Stimulated activated CD4-positive, alpha-beta T cell treated with anti-CD3 and anti-CD28 coated beads, Interleukin-15, amount 100 ng/mL, for 48 hours (primary cell): ENCODE measurements around the gene APOBEC3B.
"Not testable (repeated sequence)": the region's sequence is repeated elsewhere in the genome, so short reads cannot be mapped to it uniquely, and the experiment has no call there.

Source experiments
- DNase-seq, 2 donors: peaks; one replicate each; pipeline ENCODE4 v3.0.0-alpha.2; 2020; ENCODE audit warnings: low read depth in 2 of 2

The APOBEC3B gene

GRCh38 chr22:38981992-38982927, at the start of gene APOBEC3B:
APOBEC3B (plus strand) TSS chr22:38982347; CDS start chr22:38982454, 107 bp downstream.
- peak; percentile 36 to 61 for DNase-seq

GRCh38 chr22:38935023-38935422, 47.1 kb upstream of the APOBEC3B start:
- DNase-seq: no peak

DNA sequence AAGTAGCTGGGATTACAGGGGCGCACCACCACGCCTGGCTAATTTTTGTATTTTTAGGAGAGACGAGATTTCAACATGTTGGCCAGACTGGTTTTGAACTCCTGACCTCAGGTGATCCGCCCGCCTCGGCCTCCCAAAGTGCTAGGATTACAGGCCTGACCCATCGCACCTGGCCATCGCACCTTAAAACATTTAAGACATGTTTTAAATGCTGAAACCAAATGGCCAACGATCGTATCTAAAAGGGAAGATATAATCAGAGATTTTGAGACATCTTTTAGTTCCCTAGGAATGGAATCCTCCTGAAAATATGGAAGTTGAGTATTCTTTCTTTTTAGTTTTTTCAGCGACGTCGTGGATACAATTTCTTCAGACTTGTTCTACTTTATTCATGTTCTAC, 46.5 kb upstream of the APOBEC3B start:
- no peak for DNase-seq

DNA sequence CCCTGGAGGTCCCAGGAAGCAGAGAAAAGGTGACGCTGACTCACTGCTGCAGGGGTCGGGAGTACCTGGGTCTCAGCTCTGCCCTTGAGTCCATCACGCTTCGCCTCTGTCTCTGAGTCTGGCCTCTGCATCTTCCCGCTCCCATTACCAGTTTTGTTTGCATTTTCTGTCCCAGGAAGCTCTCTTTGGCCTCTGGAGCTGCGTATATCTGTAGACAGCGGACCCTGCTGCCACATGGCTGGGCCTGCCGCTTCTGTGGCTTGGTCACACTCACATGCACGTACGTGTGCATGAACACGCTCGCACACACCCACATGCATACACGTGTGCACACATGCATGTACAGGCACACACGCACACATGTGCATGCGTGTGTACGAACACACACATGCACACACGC, 45.6 kb upstream of the APOBEC3B start:
- DNase-seq: no peak

GRCh38 chr22:38937036-38937435, 45.1 kb upstream of the APOBEC3B start:
- no peak for DNase-seq

DNA sequence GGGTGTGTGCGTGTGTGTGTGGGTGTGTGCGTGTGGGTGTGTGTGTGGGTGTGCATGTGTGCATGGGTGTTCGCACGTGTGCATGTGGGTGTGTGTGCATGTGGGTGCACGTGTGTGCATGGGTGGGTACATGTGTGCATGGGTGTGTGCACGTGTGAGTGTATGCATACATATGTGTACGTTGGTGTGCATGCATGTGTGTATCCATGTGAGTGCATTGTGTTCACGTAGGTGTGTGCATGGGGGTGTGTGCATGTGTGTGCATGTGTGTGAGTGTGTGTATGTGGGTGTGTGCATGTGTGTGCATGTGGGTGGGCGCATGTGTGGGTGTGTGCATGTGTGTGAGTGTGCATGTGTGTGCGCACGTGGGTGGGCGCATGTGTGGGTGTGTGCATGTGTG, 44.6 kb upstream of the APOBEC3B start:
- DNase-seq: no peak

DNA sequence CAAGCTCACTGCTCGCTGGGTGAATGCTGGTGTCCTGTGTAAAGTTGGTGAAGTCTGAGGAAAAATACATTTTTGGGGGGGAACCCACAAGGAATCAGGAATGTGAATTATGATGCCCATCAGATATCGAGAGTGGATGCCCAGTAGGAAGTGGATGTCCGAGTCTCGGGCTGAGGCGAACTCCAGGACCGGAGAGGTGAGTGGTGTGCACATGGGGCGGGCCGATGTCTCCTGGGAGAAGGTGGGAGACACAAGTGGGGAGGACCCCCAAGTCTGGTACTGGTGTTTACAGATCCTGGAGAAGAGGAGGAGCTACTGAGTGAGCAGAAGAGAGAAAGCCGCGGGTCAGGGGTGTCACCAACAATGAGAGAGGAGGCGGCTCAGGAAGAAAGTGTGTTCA, 43.9 kb upstream of the APOBEC3B start:
- no peak for DNase-seq

- no peak for DNase-seq
Measured at GRCh38 chr22:38938925-38939324, 43.2 kb upstream of the APOBEC3B start.

DNA sequence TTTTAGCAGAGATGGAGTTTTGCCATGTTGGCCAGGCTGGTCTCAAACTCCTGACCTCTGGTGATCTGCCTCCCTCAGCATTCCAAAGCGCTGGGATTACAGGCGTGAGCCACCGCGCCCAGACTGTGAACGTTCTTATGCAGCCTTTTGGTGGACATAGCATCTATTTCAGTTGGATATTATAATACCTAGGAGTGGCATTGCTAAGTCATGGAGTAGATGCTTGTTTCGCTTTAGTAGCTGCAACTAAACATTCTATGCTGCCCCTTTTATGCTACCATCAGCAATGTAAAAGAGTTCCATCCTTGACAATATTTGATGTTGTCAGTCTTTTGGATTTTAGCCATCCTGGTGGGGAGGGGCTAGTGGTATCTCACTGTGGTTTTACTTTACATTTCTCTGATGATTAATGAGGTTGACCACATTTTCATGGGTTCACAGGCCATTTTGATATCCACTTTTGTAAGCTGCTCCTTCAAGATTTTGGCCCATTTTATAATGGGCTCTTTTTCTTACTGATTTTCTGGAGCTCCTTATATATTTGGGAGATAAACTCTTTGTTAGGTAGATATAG, 41.2 kb upstream of the APOBEC3B start:
- no peak for DNase-seq

GRCh38 chr22:38941488-38941987, 40.6 kb upstream of the APOBEC3B start:
- DNase-seq: peak; percentile 74 to 79

DNA sequence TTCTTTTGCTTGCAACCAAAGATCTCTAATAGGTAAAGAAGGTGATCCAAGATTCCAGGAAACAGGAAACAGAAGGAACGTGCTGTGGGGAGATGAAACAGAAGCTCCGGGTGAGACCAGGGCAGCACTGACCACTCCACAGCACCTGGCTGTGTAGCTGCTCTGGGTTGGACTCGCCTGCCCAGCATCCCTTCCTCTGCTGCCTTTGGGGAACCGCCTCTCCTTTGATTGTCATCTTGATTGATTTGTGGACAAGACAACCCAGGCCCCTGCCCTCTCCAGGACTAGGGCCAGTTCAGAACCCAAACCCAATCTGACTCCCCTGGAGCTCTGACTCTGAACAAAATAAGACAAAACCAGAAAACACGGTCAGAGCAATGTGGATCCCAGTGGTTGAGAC, 39.4 kb upstream of the APOBEC3B start:
- no peak for DNase-seq

DNA sequence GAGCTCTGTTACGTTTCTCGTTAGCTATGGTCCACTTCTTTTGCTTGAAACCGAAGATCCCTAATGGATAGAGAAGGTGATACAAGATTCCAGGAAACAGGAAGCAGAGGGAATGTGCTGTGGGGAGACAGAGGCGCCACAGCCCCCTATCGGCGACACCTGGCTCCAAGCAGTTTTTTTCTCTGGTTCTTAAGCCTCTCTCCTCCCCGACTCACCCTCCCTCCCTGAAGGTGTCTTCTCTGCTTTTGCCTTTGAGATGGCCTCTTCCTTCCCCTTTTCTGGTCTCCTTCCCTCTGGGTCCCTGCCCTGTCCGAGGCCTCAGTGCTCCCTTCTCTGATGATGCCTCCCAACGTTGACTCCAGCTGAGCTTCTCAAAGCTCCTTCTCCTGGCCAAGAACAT, 38.9 kb upstream of the APOBEC3B start:
- no peak for DNase-seq

- DNase-seq: no peak
Measured at GRCh38 chr22:38943882-38944281, 38.3 kb upstream of the APOBEC3B start.

DNA sequence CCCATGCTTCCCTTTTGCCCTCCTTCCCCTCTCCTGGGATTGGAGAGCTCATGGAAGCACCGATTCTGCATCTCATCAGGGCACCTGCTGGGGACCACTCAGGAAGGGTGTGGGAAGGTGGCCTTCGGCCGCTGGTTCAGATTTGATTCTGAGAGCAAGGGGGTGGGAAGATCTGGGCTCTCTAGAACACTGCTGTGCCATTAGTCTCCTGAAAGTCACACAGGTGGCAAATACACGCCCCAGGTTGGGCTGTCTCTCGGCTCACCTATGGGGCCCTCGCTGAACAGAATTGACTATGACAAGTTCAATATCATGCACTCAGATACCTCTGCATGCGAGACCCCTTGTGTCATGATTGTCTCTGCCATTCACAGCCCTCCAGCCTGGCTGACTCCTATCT, 37.5 kb upstream of the APOBEC3B start:
- DNase-seq: no peak

GRCh38 chr22:38945706-38946338, 36.3 kb upstream of the APOBEC3B start:
- DNase-seq: not testable (repeated sequence)

- no peak for DNase-seq
Measured at GRCh38 chr22:38946771-38947170, 35.4 kb upstream of the APOBEC3B start.

- DNase-seq: peak; percentile 33 to 37
Measured at GRCh38 chr22:38947321-38948140, 34.6 kb upstream of the APOBEC3B start.

GRCh38 chr22:38948181-38948940, 33.8 kb upstream of the APOBEC3B start:
- DNase-seq: no peak

DNA sequence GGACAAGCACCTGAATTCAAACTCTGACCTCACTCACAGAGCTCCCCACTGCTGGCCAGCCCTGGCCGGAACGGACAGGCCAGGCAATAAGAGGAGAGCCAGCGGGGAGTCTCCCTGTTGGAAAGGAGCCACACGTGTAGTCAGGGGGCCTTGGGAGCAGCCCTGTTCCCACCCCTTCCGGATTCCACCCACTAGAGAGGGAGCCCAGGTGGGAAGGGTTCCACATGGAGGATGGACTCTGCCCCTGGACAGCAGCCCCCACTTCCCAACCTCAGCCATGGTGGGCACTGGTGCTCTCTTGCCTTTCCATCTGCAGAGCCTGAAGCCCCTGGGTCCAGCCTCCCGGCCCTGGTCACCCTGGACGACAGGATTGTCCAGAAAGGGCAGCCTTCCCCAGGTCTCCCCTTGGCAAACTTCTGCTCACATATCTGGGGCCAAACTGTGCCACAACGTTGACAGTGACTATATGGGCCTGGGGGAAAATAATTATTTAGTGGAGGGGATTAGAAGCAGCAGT, 32.2 kb upstream of the APOBEC3B start:
- no peak for DNase-seq

GRCh38 chr22:38950527-38951295, 31.4 kb upstream of the APOBEC3B start:
- DNase-seq: no peak
